ENCODE data around the gene RANBP2.
A peak's percentile ranks its signal among the peaks of the same experiment; 100 is the strongest.

RANBP2 gene

DNA sequence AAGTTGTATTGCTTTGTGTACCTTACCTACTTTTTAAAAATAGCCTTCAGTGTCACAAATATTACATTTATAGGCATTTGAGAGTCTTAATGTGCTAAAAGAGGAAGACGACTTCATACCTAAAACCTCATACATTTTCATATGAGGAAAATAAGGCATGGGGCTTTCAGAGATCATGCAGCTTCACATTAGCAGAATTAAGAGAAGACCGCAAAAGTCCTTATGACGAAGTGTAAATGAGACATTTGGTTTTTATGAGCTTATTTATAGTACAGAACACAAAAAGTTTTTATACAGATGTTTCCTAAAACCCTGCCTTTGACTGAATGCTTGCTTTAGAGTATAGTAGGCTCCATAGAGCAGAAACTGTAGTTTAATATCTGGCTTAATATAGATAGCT lies 57.2 kb downstream of the RANBP2 start:
- no peaks in the 10 kb centered on the region for H3K4me1 ChIP-seq (ENCODE audit: insufficient read depth, poor library complexity, severe bottlenecking)
- ATAC-seq (ENCODE audit: low read depth) (no peak), DNase-seq (ENCODE audit: low spot score) (no peak)
- TF ChIP-seq, protein P1, sequence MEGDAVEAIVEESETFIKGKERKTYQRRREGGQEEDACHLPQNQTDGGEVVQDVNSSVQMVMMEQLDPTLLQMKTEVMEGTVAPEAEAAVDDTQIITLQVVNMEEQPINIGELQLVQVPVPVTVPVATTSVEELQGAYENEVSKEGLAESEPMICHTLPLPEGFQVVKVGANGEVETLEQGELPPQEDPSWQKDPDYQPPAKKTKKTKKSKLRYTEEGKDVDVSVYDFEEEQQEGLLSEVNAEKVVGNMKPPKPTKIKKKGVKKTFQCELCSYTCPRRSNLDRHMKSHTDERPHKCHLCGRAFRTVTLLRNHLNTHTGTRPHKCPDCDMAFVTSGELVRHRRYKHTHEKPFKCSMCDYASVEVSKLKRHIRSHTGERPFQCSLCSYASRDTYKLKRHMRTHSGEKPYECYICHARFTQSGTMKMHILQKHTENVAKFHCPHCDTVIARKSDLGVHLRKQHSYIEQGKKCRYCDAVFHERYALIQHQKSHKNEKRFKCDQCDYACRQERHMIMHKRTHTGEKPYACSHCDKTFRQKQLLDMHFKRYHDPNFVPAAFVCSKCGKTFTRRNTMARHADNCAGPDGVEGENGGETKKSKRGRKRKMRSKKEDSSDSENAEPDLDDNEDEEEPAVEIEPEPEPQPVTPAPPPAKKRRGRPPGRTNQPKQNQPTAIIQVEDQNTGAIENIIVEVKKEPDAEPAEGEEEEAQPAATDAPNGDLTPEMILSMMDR (IDR thresholded peaks at IDR 0.05; ENCODE audit: poor library complexity, severe bottlenecking), result no peak
- H3K27me3 ChIP-seq (ENCODE audit: insufficient read depth, poor library complexity, severe bottlenecking), result no peaks in the 10 kb centered on the region
- H3K4me3 ChIP-seq (ENCODE audit: severe bottlenecking), result no peak overlapping the region
- H3K9me3 ChIP-seq (ENCODE audit: severe bottlenecking), result no peaks in the 10 kb centered on the region
- peaks cover 81% of the 10 kb centered on the region for H3K36me3 ChIP-seq (ENCODE audit: low read depth)
- H3K27ac ChIP-seq (ENCODE audit: poor library complexity, severe bottlenecking), result no peak overlapping the region

DNA sequence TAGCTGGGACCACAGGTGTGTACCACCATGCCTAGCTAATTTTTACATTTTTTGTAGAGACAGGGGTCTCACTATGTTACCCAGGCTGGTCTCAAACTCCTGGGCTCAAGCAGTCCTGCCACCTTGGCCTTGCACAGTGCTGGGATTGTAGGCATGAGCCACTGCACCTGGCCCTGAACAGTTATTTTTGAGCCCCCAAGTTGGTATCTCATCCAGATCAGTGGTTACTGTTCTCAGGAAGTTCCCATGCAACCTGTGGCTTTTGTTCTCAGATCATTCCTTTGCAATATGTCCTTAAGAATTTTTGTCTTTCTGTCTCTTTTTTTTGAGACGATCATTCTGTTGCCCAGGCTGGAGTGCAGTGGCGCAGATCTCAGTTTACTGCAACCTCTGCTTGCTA lies 59.6 kb downstream of the RANBP2 start:
- DNase-seq (ENCODE audit: low spot score) (no peak), ATAC-seq (ENCODE audit: low read depth) (0 out of 3 replicates have a peak, but pooled peaks have one; percentile 25)
- Histone ChIP-seq H3K4me1 (ENCODE audit: insufficient read depth, poor library complexity, severe bottlenecking) (no peaks in the 10 kb centered on the region), H3K9me3 (ENCODE audit: severe bottlenecking) (no peaks in the 10 kb centered on the region), H3K27me3 (ENCODE audit: insufficient read depth, poor library complexity, severe bottlenecking) (no peaks in the 10 kb centered on the region), H3K36me3 (ENCODE audit: low read depth) (peaks cover 78% of the 10 kb centered on the region), H3K4me3 (ENCODE audit: severe bottlenecking) (no peak overlapping the region), H3K27ac (ENCODE audit: poor library complexity, severe bottlenecking) (no peak overlapping the region)
- TF ChIP-seq, protein P1 (IDR thresholded peaks at IDR 0.05; ENCODE audit: poor library complexity, severe bottlenecking), result no peak

DNA sequence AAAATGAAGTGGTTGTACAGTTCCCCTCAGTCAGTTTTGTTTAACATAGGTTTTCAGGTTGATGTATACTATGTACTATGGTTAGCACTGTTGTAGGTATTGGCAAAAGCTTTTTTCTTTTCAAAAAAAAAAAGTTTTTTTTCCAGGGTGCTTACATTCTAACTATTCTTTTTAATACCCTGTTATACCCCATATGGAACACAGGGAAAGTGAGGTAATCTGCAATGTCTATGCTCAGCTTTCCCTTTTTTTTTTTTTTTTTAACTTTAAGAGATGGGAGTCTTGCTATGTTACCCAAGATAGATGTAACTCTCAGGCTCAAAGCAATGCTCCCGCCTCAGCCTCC lies 66.7 kb downstream of the RANBP2 start:
- H3K27ac ChIP-seq (ENCODE audit: poor library complexity, severe bottlenecking), result peak overlapping the region; percentile 51
- peak overlapping the region; percentile 84 for H3K4me3 ChIP-seq (ENCODE audit: severe bottlenecking)
- no peak for DNase-seq (ENCODE audit: low spot score)
- H3K4me1 ChIP-seq (ENCODE audit: insufficient read depth, poor library complexity, severe bottlenecking), result no peaks in the 10 kb centered on the region
- ATAC-seq (ENCODE audit: low read depth), result no peak
- H3K9me3 ChIP-seq (ENCODE audit: severe bottlenecking), result no peaks in the 10 kb centered on the region
- TF ChIP-seq, protein P1 (IDR thresholded peaks at IDR 0.05; ENCODE audit: poor library complexity, severe bottlenecking), result no peak
- H3K27me3 ChIP-seq (ENCODE audit: insufficient read depth, poor library complexity, severe bottlenecking), result no peaks in the 10 kb centered on the region
- peaks cover 58% of the 10 kb centered on the region for H3K36me3 ChIP-seq (ENCODE audit: low read depth)

DNA sequence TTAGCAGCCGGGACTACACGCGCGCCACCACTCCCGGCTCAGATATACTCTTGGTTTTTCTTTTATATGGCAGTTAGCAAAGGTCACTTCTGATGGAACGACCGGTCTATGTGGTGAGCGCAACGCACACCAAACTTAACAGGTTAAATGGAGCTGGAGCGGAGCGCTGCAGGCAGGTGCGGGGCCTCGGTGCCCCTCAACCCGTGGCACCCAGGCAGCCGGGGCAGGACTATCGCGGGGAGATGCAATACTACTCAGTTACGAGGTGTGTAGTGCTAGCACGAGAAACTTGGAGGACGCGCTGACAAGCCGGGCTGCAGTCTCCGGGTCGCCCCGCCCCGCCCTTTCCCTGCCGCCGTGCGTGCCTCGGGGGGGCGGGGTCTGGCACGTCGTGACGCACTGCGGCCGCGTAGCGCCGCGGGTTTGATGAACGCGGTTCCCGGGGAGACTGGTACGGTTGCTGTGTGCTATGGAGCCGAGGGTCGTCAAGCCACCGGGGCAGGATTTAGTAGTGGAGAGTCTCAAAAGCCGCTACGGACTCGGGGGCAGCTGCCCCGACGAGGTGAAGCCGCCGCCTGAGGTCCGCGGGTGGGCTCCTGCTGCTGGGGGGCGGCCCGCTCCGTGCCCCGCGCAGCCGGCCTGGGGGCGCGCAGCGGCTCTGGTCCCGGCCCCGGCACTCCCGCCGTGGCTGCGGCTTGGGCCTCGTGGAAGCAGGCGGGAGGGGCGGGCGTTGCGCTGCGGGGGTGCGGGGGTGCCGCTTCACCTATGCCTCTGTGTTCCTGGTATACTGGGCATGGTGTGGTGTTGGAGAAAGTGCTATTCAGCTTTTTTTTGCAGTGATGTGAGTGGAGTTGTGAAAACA lies 67.3 kb downstream of the RANBP2 start, which contains the start of gene CCDC138:
TSS of gene CCDC138 (plus strand) at position 418 of the 862 bp plus-strand sequence. CDS start at position 470, 52 bp downstream.
- H3K4me3 ChIP-seq (ENCODE audit: severe bottlenecking), result peak within 1 kb of the TSS; percentile 84
- peak within 1 kb of the TSS; percentile 51 for H3K27ac ChIP-seq (ENCODE audit: poor library complexity, severe bottlenecking)
- TF ChIP-seq, protein P1 (IDR thresholded peaks at IDR 0.05; ENCODE audit: poor library complexity, severe bottlenecking), result no peak
- no peaks in the 10 kb centered on the region for H3K9me3 ChIP-seq (ENCODE audit: severe bottlenecking)
- ATAC-seq (ENCODE audit: low read depth), result peak; percentile 94
- peak; percentile 91 for DNase-seq (ENCODE audit: low spot score)
- H3K4me1 ChIP-seq (ENCODE audit: insufficient read depth, poor library complexity, severe bottlenecking), result no peaks in the 10 kb centered on the region
- H3K27me3 ChIP-seq (ENCODE audit: insufficient read depth, poor library complexity, severe bottlenecking), result no peaks in the 10 kb centered on the region
- peaks cover 58% of the 10 kb centered on the region for H3K36me3 ChIP-seq (ENCODE audit: low read depth)

DNA sequence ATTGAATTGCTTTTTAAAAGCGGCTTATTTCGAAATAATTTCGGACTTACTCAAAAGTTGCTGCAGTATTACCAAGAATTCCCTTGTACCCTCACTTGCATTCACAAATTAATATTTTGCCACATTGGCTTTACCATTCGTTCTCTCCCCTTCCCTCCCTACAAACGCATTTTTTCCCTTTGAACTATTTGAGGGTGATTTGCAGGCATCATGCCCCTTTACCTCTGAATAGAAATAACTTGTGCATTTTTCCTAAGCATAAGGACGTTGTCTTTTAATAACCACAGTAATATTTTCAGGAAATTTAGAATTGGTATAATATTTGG lies 67.9 kb downstream of the RANBP2 start:
- TF ChIP-seq, protein P1 (IDR thresholded peaks at IDR 0.05; ENCODE audit: poor library complexity, severe bottlenecking), result no peak
- no peaks in the 10 kb centered on the region for H3K9me3 ChIP-seq (ENCODE audit: severe bottlenecking)
- no peaks in the 10 kb centered on the region for H3K27me3 ChIP-seq (ENCODE audit: insufficient read depth, poor library complexity, severe bottlenecking)
- DNase-seq (ENCODE audit: low spot score), result no peak
- H3K36me3 ChIP-seq (ENCODE audit: low read depth), result peaks cover 58% of the 10 kb centered on the region
- H3K27ac ChIP-seq (ENCODE audit: poor library complexity, severe bottlenecking), result peak overlapping the region; percentile 51
- no peaks in the 10 kb centered on the region for H3K4me1 ChIP-seq (ENCODE audit: insufficient read depth, poor library complexity, severe bottlenecking)
- peak overlapping the region; percentile 84 for H3K4me3 ChIP-seq (ENCODE audit: severe bottlenecking)
- no peak for ATAC-seq (ENCODE audit: low read depth)
